ENCODE measurements around the gene ANO4.
"Not testable (repeated sequence)": the region's sequence is repeated elsewhere in the genome, so short reads cannot be mapped to it uniquely, and the experiment has no call there.

ANO4 gene

DNA sequence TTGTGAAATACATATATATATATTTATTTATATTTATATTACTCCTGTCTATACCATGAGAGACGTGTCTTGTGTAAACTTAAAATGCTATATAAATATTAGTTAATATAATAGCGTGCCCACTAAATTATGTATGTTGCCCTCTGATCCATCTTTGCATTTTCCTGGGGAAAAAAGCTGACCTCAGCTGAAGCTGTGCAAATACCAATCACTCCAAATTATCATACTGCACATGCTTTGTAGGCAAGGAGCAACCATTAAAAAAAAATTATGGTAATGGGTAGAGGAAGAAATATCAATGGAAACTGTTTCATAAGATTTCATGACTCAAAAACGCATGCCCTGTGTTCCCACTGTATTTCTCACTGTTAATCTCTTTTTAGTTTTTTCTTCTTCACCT is 179.8 kb downstream of the ANO4 start:
- in situ Hi-C loops (cut with MboI; ENCODE audit: low pct_unique_long_range_greater_than_20kb, low sequenced_read_pairs): no loop called here
- DNase-seq: no peak

DNA sequence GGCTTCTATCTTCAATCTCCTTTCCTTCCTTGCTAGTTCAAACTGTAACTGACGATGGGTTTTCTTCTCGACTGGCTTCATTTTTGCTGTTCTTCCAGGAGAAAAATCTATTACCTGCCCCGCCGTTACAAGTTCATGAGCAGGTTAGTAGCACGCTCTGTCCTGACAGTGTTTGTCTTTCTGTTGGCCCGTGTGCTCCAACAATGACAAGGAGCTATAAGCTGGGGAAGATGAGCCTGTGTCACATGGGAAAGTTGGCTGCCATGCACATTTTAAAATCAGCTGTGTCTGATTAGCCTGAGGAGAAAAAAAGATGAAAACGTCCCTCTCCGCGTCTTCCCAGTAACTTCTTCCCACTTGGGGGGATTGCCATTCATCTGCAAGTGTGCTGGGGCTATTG is 180.2 kb downstream of the ANO4 start:
- DNase-seq: no peak
- in situ Hi-C loops (cut with MboI; ENCODE audit: low pct_unique_long_range_greater_than_20kb, low sequenced_read_pairs): no loop called here

DNA sequence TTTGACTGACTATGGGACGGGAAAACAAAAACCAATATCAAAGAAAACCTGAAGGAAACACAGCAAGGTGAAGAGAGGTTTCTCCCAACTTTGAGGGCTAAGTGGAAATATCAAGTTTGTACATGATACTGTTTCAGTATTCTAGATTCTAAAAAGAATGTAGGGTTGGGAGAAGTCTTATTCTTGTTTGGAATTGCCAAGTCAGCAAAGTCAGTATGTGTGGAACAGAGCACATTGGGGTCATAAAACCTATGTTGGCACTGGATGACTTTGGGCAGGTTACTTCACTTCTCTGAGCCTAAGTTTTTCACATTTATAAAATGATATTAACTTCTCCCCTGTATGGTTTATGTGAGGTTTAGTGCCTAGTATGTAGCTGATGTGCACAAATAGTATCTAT is 182.2 kb downstream of the ANO4 start:
- DNase-seq: no peak
- in situ Hi-C loops (cut with MboI; ENCODE audit: low pct_unique_long_range_greater_than_20kb, low sequenced_read_pairs): no loop called here

DNA sequence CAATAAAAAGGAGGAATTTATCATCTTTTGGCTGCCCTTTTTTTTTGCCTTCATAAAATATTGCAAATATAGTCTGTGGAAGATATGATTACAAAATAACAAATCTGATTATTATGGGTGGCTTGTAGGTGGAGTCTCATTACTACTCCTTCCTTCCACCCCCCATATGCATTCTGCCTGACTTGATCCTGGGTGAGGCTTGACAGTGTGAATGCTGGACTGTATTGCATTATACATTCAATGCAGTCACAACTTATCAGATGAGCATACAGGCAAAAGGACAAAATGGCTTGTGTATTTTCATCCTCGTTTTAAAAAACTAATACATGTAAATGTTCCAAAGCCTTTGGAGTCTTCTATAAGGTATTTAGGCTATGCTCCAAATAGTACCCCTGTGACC is 186.3 kb downstream of the ANO4 start:
- DNase-seq: no peak
- in situ Hi-C loops (cut with MboI; ENCODE audit: low pct_unique_long_range_greater_than_20kb, low sequenced_read_pairs): no loop called here

DNA sequence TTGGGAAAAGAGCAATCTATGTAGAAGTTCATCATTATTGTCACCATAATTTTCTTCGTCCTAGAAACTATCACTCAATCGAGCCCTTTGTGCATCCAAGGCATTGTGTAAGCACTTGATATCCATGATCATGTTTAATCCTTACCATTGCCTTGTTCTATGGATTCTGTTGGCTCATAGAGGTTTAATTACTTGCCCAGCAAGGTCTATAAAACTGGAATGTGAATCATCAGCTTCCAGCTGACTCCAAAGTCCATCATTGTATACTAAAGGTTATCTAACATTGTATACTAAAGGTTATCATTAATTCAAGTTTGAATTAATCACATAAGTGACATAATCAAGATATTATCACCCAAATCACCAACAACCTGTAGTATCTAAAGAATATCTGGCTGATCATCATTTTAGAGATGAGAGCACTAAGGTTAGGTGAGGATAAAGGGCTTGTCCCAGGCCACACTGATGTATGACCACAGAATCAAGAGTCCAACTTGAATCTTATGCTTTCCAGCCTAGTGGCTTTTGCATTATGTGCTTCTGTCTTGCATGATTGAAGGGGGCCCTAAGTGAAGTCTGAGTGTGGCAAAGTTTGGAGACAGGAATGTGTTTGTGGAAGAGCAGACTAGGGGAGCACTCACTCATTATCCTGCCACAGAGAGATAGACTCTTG is 188.1 kb downstream of the ANO4 start:
- in situ Hi-C loops (cut with MboI; ENCODE audit: low pct_unique_long_range_greater_than_20kb, low sequenced_read_pairs): no loop called here
- DNase-seq: no peak

DNA sequence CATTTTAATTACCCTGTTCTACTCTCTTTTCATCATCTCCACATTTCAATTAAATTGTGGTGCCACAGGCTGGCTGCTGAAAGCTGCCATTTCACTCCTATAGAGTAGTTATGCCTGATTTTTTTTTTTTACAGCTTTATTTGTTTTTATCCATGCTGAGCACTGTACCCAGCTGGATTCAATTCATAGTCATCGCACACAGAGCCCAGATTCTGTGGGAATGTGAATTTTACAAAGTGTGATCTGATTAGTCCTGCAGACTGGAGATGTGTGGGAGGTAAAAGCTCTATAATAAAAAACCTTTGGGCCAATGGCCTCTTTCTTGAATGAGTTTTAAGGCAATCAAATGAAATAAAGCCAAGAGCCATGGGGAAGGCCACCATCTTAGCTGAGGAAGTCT is 190.2 kb downstream of the ANO4 start:
- in situ Hi-C loops (cut with MboI; ENCODE audit: low pct_unique_long_range_greater_than_20kb, low sequenced_read_pairs): no loop called here
- DNase-seq: no peak

DNA sequence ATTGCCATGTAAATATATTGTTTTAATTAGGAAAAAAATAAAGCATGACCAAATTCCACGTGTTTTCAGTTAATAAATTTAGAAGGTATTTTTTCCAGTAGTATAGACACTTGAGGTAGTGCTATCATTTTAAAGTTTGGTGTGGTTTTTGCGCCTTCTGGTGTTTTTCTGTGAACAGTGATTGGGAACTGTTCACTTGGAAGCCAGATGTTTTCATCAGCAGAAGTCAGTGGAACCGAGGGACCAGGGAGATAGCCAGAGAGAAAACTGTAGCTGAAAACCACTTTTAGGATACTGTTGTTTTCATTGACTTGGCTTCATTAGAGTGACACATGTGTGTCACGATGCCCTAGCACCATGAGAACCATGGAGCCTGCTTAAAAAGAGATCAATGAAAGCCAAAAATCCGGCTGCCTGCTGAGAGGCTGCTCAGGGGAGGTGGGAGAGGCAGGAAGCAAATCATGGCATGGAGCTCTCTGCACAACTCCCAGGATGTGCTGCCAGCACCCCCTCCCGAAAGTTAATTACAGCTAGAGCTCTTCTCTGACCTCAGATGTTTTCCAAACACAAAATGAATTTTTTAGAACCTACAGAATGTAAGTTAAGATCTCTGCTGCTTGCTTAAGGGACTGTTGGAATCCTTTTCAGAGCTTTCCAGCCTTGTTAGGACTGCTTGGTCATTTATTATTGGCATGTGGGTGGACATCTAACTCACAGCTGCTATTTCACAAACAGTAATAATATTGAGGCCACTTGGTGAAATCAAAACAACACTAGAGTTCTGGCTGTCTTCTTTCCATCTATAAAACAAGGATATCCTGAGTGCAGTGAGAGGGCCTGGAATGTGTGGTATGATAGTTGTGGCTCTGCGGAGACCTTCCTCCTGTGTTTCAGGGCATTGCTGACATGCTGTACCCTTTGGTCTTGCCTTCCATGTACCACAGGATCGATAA is 192.3 kb downstream of the ANO4 start:
- in situ Hi-C loops (cut with MboI; ENCODE audit: low pct_unique_long_range_greater_than_20kb, low sequenced_read_pairs): no loop called here
- DNase-seq: no peak

DNA sequence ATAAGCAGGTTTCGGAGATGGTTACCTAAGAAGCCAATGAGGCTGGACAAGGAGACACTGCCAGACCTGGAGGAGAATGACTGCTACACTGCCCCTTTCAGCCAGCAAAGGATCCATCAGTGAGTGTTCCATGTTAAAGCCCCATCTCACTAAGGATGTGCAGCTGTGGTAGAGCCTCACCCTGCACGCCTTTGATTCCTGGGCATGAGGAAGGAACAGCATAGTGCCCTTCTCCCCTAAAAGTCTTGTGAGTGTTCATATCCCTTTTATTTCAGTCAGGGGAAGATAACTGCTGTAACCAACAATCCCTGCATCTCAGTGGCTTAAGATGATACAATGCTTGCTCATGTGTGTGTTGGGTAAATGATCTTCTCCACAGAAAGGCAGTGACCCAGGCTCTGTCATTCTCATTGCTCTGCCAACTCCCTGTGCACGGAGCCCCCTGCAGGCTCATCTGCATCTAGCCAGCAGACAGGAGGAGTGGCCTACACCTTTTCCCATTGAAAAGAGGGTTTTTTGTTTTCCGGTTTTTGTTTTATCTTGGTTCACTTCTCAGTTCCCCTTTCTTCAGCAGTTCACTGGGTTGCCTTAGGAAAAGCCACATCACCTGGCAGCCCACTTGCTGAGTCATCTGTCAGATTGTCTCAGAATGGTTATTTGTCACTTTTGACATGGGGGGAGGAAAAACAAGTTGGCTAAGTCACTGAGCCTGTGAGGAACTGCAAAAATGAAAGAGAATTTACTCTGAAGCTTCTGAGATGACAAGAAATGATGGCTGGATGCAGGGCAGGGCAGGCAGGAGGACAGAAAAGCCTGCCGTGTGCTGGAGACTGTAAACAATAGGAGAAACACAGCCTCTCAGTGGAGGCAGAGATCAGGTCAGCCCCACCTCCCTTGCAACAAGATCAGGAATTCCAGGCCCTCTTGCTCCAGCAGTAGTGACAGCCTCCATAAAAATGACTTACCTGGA is 193.3 kb downstream of the ANO4 start:
- DNase-seq: peak; percentile 98
- in situ Hi-C loops (cut with MboI; ENCODE audit: low pct_unique_long_range_greater_than_20kb, low sequenced_read_pairs): no loop called here

DNA sequence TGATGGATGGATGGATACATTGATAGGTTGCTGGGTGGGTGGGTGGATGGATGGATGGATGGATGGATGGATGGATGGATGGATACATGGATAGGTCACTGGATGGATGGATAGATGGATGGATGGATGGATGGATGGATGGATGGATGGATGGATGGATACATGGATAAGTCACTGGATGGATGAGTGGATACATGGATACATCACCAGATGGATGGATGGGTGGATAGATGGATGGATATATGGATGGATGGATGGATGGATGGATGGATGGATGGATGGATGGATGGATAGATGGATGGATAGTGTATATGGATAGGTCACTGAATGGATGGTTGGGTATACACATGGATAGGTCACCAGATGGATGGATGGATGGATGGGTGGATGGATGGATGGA is 194.9 kb downstream of the ANO4 start:
- in situ Hi-C loops (cut with MboI; ENCODE audit: low pct_unique_long_range_greater_than_20kb, low sequenced_read_pairs); DNase-seq: not testable (repeated sequence)

DNA sequence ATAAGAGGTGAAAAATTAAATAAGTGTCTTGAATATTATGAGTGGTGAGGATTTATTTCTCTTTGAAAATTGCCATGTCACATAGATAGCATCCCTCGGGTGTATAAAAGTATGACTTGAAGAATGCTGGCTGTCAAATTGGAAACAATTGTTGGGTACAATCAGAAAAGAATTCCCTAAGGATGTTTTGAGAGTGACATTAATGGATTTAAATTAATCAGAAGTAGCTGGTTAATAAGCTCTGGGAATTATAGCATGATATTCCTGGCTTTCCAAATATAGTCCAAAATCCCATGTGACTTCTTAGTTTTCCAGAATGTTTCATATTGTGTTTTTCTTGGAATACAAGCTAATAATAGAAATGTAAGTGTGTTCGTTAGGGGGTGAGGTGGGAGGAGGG is 196.5 kb downstream of the ANO4 start:
- in situ Hi-C loops (cut with MboI; ENCODE audit: low pct_unique_long_range_greater_than_20kb, low sequenced_read_pairs): no loop called here
- no peak for DNase-seq

DNA sequence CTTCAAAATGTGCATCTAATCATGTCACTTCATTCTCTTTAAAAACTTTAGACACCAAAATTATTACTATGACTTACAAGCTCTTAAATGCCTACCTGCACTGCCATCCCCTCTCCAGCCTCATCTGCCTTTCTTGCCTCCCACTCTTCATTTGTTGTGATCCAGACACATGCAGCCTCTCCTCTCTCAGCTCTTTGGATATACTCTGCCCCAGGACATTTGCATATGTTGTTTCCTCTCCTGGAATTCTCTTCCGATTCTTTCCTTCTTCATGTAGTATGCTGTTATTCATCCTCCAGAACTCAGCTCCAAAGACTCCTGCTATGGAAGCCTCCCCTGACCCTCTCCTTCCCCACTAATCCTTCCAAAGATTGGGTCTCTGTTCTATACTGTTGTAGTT is 197.6 kb downstream of the ANO4 start:
- in situ Hi-C loops (cut with MboI; ENCODE audit: low pct_unique_long_range_greater_than_20kb, low sequenced_read_pairs): no loop called here
- DNase-seq: no peak

DNA sequence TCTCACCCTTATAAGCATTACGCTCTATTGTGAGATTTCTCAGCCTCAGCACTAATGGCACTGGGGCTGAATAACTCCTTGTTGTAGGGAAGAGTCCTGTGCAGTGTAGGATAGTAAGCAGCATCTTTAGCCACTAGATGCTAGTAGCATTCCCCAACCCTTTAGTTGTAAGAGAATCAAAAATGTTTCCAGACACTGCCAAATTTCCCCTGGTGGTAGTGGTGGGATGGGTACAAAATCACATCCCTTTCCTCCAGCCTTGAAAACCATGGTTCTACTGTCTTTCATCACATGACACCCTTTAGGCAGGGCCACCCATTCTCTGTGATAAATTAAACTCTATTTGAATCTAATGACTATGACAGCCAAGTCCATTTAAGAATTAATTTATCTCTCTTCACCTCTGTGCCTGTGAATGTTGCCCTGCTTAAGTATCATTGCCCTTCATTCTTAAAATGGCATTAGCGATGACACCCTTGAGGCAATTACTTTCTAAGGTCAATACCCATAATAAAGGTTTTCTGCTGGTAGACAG is 199.4 kb downstream of the ANO4 start:
- DNase-seq: no peak
- in situ Hi-C loops (cut with MboI; ENCODE audit: low pct_unique_long_range_greater_than_20kb, low sequenced_read_pairs): no loop called here

DNA sequence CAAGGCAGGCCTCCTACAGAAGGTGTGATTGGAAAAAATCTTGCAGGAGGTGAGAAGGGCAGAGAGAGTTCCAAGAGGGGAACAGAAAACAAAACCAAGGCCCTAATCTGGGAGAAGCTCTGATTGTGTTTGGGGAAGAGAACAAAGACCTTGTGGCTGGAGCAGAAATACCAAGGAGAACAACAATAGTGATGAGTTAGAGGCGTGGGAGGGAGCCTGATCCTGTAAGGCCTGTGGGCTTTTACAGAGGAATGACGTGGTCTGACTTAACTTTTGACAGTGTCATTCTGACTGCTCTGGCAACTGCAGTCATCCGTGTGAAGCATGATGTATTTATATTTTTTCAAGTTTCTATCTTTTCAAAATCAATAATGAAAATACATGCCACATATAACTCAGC is 200.6 kb downstream of the ANO4 start:
- DNase-seq: peak; percentile 3
- in situ Hi-C loops (cut with MboI; ENCODE audit: low pct_unique_long_range_greater_than_20kb, low sequenced_read_pairs): no loop called here

DNA sequence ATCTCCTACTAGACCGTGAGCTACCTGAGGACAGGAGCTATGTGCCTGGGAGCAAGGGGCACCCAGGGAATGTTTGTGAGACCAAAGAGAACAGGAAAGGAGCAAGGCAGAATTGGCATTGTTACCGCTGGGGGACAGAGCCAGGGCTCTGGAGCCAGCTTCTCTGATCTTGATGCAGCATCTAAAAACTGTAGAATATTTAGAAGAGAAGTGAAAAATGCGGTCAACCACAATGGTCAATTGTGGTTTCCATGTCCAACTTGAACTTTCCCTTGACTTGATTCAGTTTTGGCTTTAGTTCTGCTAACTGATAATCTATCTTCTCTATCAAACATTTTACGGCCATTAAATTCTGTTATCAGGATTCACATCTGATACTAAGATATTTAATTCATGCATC is 201.2 kb downstream of the ANO4 start:
- no peak for DNase-seq

DNA sequence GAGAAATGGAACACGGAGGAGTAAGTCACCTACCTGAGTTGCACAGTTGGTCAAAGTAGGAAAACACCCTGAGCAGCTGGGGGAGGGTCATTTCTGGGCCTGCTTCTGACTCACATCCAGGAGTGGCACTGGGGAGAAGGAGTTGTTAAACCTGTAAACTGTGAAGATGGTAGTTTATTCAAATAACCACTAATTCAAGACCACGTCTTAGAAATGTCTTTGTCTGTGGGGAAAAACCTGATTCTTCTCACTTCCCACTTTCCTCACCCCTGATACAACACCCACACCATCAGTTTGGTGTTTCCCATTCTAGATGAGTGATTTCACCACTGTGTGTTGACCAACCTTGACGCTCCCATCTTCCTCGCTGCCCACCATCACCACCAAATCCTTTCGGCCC is 207.1 kb downstream of the ANO4 start:
- in situ Hi-C loops (cut with MboI; ENCODE audit: low pct_unique_long_range_greater_than_20kb, low sequenced_read_pairs): no loop called here
- DNase-seq: no peak

More for the DNA sequence above, 201.2 kb downstream of the ANO4 start:
- in situ Hi-C loops (cut with MboI; ENCODE audit: low pct_unique_long_range_greater_than_20kb, low sequenced_read_pairs): no loop called here

DNA sequence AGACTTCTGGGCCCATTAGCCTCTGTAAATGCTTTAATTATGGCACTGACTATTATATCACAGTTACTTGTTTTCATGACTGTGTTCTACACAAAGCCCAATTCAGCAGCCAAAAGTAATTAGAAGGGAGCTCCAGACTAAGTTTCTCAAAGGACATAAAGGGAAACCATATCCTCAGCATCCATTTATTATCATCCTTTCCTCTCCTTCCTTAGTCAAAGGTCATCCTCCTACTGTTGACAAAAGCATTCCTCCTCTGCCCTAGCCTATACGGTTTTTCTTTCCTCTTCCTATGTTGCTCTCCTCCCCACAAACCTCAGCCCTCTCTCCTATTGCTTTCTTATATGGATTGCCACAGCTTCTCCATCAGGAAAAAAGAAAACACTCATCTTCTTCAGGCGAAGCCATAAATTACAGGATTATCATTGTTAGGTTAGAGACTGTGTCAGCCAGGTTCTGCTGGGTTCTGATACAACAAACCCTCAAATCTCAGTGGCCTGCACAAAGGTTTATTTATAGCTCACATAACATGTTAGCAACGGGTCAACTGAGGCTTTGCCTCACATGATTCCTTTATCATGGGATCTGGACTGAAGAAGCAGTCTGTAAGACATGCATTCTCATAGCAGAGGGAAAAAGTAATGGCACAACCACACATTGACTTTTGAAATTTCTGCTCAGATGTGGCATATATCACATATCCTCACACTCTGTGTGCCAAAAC is 208.3 kb downstream of the ANO4 start:
- in situ Hi-C loops (cut with MboI; ENCODE audit: low pct_unique_long_range_greater_than_20kb, low sequenced_read_pairs): no loop called here
- DNase-seq: no peak

DNA sequence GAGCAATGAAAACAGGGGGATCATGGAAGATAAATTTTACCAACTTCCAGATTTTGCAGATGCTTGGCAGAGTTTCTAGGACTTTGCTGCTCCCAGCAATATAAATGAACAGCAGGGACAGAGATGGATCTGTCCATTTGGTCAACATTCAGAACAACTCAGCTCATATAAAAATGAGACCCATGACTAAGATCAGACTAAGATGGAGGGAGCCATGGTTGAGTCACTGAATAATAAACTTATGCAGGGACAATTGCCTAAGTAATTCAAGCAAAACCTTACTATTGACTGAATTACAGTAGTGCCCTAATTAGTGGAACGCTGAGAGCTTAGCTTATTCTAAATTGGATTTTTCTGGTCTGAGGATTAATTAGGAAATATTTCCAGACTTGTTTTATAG is 210.3 kb downstream of the ANO4 start:
- in situ Hi-C loops (cut with MboI; ENCODE audit: low pct_unique_long_range_greater_than_20kb, low sequenced_read_pairs): no loop called here
- DNase-seq: no peak

DNA sequence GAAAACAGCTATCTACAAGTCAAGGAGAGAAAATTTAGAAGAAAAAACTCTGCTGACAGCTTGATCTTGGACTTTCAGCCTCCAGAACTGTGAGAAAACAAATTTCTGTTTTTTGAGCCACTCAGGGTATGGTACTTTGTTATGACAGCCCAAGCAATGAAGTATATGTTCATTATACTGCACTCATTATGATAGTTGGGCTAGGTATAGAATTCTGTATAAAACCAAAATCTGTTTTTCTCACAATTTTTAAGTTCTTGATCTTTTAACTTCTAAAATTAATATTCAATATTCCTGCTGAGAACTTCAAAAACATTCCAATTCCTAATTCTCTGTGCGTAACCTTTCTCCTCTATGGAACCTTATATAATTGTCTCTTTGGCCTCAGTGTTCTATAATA is 214.7 kb downstream of the ANO4 start:
- in situ Hi-C loops (cut with MboI; ENCODE audit: low pct_unique_long_range_greater_than_20kb, low sequenced_read_pairs): no loop called here
- DNase-seq: no peak

DNA sequence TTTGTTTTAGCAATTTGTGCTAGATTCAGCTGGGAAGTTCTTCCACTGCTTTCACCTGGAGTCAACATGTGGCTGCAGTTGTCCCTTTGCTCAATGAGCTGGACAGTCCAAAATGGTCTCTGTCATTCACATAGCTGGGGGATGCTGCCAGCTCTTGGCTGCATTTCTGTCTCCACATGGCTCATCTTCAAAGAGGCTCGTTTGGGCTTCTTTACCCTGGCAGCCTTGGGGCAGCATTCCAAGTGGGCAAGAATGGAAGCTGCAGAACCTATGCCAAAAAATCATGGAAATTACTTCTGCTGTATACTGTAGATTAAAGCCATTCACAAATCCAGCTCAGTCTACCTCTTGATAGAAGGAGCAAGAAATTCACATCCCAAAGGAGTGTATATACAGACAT is 216.3 kb downstream of the ANO4 start:
- DNase-seq: no peak
- in situ Hi-C loops (cut with MboI; ENCODE audit: low pct_unique_long_range_greater_than_20kb, low sequenced_read_pairs): no loop called here

Measured in KBM-7 (cell line).